ENCODE results near the gene CXCL14.

CXCL14 gene

DNA sequence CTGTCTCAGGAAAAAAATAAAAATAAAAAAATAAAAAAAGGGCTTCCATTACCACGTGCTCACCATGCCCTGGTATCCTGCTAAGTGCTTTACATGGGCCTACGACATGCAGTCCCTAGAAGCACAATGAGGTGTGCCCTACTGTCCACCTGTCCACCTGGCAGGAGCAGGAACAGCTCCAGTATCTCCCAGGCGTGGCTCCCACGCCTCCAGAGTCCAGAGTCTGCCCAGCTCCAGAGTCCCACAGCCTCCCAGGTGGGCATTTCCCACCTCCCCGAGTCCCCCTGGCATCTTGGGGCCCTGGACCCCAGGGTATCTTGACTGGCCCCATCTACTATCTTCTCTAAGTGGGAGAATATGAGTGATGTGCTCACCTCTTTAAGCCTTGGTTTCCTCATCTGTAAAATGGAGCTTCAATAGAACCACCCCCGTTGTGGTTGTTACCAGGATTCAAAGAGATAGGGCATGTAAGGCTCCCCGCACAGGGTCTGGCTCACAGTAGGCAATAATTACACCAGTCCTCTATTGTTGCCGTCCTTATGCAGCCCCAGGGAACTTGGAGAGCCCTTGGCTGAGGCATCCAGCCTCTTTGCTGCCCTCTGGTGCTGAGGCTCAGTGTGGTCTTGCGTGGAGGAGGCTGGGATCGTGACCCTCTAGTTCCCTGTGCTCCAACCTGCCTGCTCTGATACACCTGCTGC lies 8.9 kb downstream of the CXCL14 start:
- Mint-ChIP-seq H3K9me3 (no peaks in the 10 kb centered on the region), H3K27ac (peak overlapping the region; percentile 67 to 78 (median 68))

DNA sequence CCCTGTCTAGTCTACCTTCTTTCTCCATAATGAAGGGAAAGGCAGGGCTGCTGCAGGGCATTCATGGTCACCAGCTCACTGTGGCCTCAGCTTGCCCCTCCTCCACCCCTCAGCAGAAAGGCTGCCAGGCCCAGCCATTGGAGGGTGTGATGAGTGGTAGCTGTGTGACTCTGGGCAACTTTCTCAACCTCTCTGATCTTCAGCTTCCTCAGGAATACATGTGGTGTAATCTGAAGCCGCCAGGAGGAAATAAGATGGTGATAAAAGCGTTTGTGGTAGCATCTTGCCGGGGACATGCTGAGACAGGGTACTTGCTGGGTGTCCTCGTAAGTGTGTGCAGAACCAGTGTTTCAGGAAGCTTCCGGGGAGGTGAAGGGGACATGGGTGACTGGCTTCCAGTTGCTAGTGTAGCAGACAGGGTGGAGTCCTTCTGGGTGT lies 9.8 kb downstream of the CXCL14 start:
- Mint-ChIP-seq H3K27me3 (ENCODE audit: low read depth) (peaks cover 51% of the 10 kb centered on the region), H3K4me1 (peaks cover 71% of the 10 kb centered on the region), H3K9me3 (no peaks in the 10 kb centered on the region), H3K4me3 (no peak overlapping the region), H3K36me3 (ENCODE audit: low read depth) (no peaks in the 10 kb centered on the region), H3K27ac (peak overlapping the region in 2 of 3 experiments; percentile 4)
- TF ChIP-seq, protein P1, sequence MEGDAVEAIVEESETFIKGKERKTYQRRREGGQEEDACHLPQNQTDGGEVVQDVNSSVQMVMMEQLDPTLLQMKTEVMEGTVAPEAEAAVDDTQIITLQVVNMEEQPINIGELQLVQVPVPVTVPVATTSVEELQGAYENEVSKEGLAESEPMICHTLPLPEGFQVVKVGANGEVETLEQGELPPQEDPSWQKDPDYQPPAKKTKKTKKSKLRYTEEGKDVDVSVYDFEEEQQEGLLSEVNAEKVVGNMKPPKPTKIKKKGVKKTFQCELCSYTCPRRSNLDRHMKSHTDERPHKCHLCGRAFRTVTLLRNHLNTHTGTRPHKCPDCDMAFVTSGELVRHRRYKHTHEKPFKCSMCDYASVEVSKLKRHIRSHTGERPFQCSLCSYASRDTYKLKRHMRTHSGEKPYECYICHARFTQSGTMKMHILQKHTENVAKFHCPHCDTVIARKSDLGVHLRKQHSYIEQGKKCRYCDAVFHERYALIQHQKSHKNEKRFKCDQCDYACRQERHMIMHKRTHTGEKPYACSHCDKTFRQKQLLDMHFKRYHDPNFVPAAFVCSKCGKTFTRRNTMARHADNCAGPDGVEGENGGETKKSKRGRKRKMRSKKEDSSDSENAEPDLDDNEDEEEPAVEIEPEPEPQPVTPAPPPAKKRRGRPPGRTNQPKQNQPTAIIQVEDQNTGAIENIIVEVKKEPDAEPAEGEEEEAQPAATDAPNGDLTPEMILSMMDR (IDR thresholded peaks at IDR 0.05; ENCODE audit: unreplicated experiment in 3 of 3) = no peak

More for the DNA sequence above, 8.9 kb downstream of the CXCL14 start:
- Mint-ChIP-seq H3K4me3 (no peak overlapping the region), H3K36me3 (ENCODE audit: low read depth) (no peaks in the 10 kb centered on the region), H3K27me3 (ENCODE audit: low read depth) (peaks cover 59% of the 10 kb centered on the region), H3K4me1 (peaks cover 64% of the 10 kb centered on the region)
- TF ChIP-seq, protein P1 (IDR thresholded peaks at IDR 0.05; ENCODE audit: unreplicated experiment in 3 of 3) = peak in 2 of 3 experiments; percentile 25 to 54

DNA sequence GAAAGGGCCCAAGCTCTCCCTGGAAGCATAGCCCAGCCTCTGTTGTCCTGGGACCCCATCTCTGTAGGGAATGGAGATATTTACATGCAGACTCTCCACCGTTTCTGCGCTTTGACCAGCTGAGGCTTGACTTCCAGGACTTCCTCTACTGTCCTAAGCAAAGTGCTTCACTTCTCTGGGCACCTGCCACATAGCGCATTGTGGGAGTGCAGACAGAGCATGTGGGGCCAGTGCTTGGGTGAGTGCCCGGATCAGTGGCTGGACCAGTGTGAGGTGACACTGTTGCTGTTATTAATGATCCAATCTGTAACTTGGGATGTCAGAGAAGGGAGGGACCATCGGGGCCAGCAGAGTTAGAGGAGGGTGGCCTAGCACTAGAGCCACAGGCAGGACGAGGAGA lies 10.5 kb downstream of the CXCL14 start:
- Mint-ChIP-seq H3K36me3 (ENCODE audit: low read depth) (no peaks in the 10 kb centered on the region), H3K4me1 (peaks cover 71% of the 10 kb centered on the region), H3K27me3 (ENCODE audit: low read depth) (peaks cover 44% of the 10 kb centered on the region), H3K4me3 (no peak overlapping the region), H3K9me3 (no peaks in the 10 kb centered on the region), H3K27ac (peak overlapping the region in 2 of 3 experiments; percentile 48 to 81)
- TF ChIP-seq, protein P1 (IDR thresholded peaks at IDR 0.05; ENCODE audit: unreplicated experiment in 3 of 3) = no peak

DNA sequence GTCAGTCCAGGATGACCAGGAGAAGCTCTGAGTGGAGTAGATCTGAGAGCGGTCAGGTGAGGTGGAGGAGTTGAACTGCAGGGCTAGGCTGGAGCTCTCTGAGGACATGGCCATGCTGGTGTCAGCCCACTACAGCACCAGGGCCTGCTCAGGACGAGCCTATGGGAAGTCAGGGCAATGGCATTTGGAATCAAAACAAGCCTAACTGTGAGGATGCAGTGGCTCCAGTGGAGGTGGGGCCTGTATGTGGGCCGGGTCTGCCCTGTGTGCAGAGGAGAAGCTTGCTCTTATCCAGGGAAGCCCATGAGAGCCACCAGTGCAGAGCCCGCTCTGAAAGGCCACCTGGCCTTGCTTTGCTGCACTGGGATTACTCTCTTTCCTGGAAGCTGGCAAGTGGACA lies 11.1 kb downstream of the CXCL14 start:
- Mint-ChIP-seq H3K4me1 (peaks cover 71% of the 10 kb centered on the region), H3K36me3 (ENCODE audit: low read depth) (no peaks in the 10 kb centered on the region), H3K27me3 (ENCODE audit: low read depth) (peaks cover 39% of the 10 kb centered on the region), H3K9me3 (no peaks in the 10 kb centered on the region), H3K27ac (peak overlapping the region; percentile 34 to 81 (median 48)), H3K4me3 (peak overlapping the region in 1 of 3 experiments; percentile 11)
- TF ChIP-seq, protein P1 (IDR thresholded peaks at IDR 0.05; ENCODE audit: unreplicated experiment in 3 of 3) = no peak

DNA sequence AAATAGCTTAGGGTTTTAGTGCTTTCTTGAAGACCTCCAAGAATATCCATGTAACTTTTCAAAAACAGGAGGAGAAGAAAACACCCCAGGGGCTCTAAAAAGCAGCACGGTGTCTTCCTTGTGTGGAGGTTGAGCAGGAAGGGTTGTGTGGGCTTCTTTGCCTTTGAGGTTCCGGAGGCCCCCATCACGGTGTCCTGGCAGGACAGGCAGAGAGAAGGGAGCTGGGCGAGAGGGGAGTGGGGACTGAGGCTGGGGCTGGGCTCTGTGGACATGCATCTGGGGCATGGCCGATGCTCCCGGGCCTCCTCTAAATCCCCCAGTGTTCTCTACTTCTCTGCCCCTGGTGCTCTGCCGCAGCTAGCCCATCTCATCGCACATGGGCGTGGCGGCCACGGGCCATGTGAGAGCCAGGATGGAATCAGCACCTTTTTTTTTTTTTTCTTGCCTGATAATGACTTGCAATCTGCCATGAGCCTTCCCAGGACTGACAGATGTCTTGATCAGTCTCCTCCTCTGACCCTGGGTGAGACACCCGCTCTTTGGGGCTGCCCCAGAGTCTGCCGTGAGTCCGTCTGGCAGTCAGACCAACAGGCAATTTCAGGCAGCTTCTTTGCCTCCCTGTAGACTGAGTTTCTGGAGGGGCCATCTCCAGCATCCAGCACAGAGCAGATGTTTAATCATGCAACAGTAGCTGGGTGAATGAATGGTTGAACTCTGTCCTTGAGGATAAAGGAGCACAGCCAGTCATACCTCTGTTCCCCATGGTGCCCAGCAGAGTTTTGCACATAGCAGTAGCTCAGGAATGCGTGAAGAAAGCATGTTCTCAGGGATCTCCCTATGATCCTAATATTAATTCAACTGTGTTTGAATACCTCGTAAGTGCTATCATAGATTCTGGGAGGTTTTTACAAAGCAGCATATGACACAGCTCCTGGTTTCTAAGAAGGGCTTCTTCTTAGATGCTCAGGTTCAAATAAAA lies 12.1 kb downstream of the CXCL14 start:
- TF ChIP-seq, protein P1 (IDR thresholded peaks at IDR 0.05; ENCODE audit: unreplicated experiment in 3 of 3) = peak in 1 of 3 experiments; percentile 3
- peaks cover 41% of the 10 kb centered on the region for H3K27me3 Mint-ChIP-seq (ENCODE audit: low read depth)
- peak overlapping the region; percentile 34 to 81 (median 47) for H3K27ac Mint-ChIP-seq
- no peak overlapping the region for H3K4me3 Mint-ChIP-seq
- no peaks in the 10 kb centered on the region for H3K9me3 Mint-ChIP-seq
- H3K36me3 Mint-ChIP-seq (ENCODE audit: low read depth) = no peaks in the 10 kb centered on the region
- H3K4me1 Mint-ChIP-seq = peaks cover 64% of the 10 kb centered on the region

Measured in nephron (organoid).